ENCODE measurements around the gene ANKS1B.
A peak's percentile ranks its signal among the peaks of the same experiment; 100 is the strongest.

The ANKS1B gene

DNA sequence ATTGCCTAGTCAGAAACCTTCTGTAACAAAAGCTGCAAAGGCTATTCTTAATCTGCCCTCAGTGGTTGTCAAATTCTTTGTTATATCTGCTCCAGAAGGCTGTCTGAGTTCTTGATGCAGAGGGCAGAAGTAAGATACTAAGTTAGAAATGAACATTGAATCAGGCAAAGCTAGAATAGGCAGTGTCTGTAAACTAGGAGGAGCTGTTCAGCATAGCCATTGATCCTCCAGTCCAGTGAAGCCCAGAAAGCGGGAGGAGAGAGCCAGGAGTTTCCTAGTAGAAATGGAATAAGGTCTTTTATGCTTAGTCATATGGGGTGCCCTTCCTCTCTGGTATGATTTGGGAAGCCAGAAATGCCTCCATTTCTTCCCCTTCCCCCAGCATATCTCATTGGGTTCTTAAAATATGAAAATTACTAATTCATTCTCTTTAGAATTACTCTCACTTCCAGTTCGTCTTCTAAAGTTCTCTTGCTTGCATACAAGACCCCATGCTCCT, 1263.5 kb downstream of the ANKS1B start:
- TF ChIP-seq, protein P1, sequence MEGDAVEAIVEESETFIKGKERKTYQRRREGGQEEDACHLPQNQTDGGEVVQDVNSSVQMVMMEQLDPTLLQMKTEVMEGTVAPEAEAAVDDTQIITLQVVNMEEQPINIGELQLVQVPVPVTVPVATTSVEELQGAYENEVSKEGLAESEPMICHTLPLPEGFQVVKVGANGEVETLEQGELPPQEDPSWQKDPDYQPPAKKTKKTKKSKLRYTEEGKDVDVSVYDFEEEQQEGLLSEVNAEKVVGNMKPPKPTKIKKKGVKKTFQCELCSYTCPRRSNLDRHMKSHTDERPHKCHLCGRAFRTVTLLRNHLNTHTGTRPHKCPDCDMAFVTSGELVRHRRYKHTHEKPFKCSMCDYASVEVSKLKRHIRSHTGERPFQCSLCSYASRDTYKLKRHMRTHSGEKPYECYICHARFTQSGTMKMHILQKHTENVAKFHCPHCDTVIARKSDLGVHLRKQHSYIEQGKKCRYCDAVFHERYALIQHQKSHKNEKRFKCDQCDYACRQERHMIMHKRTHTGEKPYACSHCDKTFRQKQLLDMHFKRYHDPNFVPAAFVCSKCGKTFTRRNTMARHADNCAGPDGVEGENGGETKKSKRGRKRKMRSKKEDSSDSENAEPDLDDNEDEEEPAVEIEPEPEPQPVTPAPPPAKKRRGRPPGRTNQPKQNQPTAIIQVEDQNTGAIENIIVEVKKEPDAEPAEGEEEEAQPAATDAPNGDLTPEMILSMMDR (IDR thresholded peaks at IDR 0.05; ENCODE audit: low read depth, low read length): no peak
- DNase-seq (ENCODE audit: extremely low read depth, low read depth): no peak

DNA sequence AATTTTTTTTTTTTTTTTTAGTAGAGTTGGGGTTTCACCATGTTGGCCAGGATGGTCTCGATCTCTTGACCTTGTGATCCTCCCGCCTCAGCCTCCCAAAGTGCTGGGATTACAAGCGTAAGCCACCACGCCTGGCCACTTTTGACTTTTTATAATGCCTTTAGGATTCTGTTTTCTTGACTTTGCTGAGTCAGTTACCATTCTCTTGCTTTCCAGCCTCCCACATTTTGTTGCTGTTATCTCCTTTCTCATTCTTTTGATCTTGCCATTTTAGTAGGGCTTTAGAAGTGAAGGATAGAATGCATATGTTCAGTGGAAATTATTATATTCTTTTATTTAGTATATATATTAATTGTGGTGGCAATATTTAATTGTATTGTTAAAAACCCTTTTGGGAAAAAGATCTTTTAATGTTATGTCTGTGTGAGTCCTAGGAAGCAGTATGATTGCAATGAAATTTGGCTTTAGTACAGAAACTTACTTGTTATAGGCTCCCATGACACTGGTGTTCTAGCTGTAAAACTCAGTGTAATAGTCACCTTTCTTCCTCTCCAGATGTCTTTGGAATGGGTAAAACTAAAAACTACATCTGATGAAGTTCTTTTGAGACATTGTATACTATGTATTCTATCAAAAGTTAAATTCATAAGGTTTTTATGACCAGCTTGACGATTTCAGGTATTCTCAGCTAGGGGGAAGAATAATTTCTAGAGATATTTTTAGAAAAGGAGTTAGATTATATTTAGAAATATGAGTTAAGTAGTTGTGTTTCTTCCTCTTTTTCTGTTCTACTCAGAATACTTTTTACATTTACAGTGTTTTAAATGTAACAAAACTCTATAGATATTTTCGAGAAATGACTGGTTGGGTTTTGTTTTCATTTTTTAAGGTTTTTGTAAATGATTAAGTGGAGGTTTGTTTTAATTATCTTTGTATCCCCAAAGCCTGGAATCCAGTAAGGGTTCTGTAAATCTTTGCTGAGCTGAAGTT, 1264.9 kb downstream of the ANKS1B start:
- no peak for DNase-seq (ENCODE audit: extremely low read depth, low read depth)
- TF ChIP-seq, protein P1 (IDR thresholded peaks at IDR 0.05; ENCODE audit: low read depth, low read length): no peak

DNA sequence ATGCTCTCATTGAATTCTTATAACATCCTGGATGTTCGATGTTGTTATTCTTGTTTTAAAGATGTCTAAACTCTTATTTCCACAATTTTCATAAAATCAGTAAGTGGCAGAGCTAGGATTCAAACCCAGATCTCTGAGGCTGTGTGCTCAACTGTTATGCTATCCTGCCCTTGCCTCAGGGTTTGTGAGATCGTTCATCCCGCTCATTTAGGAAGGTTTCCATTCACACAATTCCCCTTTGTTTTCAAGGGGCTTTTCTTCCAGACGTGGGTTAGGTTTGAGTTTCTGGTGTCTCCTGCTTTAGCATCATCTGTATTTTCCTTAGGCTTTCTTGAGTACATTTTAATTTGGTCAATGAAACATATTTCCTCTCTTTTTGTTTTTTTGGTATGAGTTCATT, 1270.3 kb downstream of the ANKS1B start:
- TF ChIP-seq, protein P1 (IDR thresholded peaks at IDR 0.05; ENCODE audit: low read depth, low read length): no peak
- no peak for DNase-seq (ENCODE audit: extremely low read depth, low read depth)

DNA sequence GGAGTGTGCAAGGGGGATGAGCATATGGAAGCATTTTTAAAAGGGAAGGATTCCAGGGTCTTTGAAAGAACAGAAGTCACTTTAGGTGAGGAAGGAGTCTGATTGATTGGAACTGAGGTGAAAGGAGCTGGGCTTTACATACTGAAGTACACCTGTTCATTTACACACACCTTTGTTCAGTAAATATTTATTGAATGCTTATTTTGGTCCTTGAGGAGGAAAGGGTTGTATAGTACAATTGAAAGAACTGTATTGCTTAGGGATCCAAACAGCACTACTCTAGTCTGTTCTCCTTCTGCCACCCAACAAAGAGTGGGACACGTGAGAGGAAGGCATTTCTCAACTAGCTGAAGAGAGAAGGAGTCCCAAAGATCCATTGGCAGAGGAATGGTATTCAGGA, 1275.7 kb downstream of the ANKS1B start:
- TF ChIP-seq, protein P1 (IDR thresholded peaks at IDR 0.05; ENCODE audit: low read depth, low read length): no peak
- DNase-seq (ENCODE audit: extremely low read depth, low read depth): no peak

DNA sequence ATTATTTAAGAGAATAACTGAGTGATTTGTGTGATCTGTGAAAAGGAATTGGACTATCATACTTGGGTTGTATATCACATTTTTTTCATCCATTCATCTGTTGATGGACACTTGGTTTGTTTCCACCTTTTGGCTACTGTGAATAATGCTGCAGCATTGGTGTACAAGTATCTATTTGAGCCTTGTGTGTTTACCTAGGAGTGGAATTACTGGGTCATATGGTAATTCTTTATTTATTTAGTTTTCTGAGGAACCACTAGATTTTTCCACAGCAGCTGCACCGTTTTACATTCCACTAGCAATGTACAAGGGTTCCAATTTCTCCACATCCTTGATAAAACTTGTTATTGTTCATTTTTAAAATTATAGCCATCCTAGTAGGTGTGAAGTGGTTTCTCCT, 1283.6 kb downstream of the ANKS1B start:
- no peak for DNase-seq (ENCODE audit: extremely low read depth, low read depth)
- TF ChIP-seq, protein P1 (IDR thresholded peaks at IDR 0.05; ENCODE audit: low read depth, low read length): no peak

DNA sequence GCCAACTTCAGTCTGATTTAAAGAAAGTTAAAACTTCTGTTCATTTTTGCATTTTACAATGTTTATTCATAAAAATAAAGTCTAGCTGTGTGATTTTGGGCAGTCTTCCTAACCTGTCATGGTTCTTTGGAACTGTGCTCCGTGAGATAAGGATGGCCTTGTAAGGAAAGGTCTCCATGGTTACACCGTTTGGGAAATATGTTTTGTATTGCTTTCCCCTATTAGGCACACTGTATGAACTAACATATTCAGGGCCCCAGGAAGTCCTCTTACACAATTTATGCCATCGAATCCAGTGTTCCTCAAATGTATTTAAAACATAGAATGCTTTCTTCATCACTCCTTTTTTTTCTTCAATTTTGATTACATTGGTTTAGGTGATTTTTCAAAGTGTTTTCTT, 1285.2 kb downstream of the ANKS1B start:
- DNase-seq (ENCODE audit: extremely low read depth, low read depth): peak; percentile 37

More for the DNA sequence above, 1285.2 kb downstream of the ANKS1B start:
- TF ChIP-seq, protein P1 (IDR thresholded peaks at IDR 0.05; ENCODE audit: low read depth, low read length): no peak

All from AG09319 (cell line).